ENCODE measurements around the gene CYP1B1. TPM values are rescaled to one million over a fixed set of nuclear protein-coding genes. Genes with fewer than 3 reads are reported as not detected.

Gene CYP1B1
- total RNA-seq, 1 donor from 2014 or later, result 0.39 TPM

GRCh38 chr2:38056216-38056615 lies 19.7 kb downstream of the CYP1B1 start:
- no peak overlapping the region for H3K27ac ChIP-seq
- TF ChIP-seq EZH2phosphoT487 (IDR thresholded peaks at IDR 0.05) (no peak), CTCF (IDR thresholded peaks at IDR 0.05) (no peak), EZH2 (IDR thresholded peaks at IDR 0.05) (no peak)
- no peak for DNase-seq (ENCODE audit: low spot score)
- no peak overlapping the region for H3K4me3 ChIP-seq
- no peaks in the 10 kb centered on the region for H3K27me3 ChIP-seq
- no peaks in the 10 kb centered on the region for H3F3A ChIP-seq (ENCODE audit: low read depth)
- no peaks in the 10 kb centered on the region for H3K36me3 Mint-ChIP-seq
- no peaks in the 10 kb centered on the region for H3K79me2 ChIP-seq (ENCODE audit: low read depth)
- no peaks in the 10 kb centered on the region for H3K9me3 ChIP-seq (ENCODE audit: low read depth)
- H3K27me3 Mint-ChIP-seq (ENCODE audit: insufficient read depth, low read depth), result peaks cover 2% of the 10 kb centered on the region
- H3K4me2 ChIP-seq, result no peak overlapping the region
- no peak overlapping the region for H2AFZ ChIP-seq (replicated peaks)
- no peaks in the 10 kb centered on the region for H3K9me3 Mint-ChIP-seq
- no peaks in the 10 kb centered on the region for H3K36me3 ChIP-seq
- no peak overlapping the region for H3K9ac ChIP-seq
- H3K27ac Mint-ChIP-seq, result no peak overlapping the region
- H3K4me3 Mint-ChIP-seq, result no peak overlapping the region
- peaks cover 4% of the 10 kb centered on the region for H3K4me1 ChIP-seq
- no peaks in the 10 kb centered on the region for H4K20me1 ChIP-seq (ENCODE audit: low read depth)
- H3K4me1 Mint-ChIP-seq, result peaks cover 7% of the 10 kb centered on the region

- no peaks in the 10 kb centered on the region for H3K27me3 Mint-ChIP-seq (ENCODE audit: insufficient read depth, low read depth)
- no peaks in the 10 kb centered on the region for H3K36me3 Mint-ChIP-seq
- DNase-seq (ENCODE audit: low spot score), result no peak
- H3K27me3 ChIP-seq, result no peaks in the 10 kb centered on the region
- no peaks in the 10 kb centered on the region for H3F3A ChIP-seq (ENCODE audit: low read depth)
- H3K4me1 ChIP-seq, result no peaks in the 10 kb centered on the region
- no peaks in the 10 kb centered on the region for H3K79me2 ChIP-seq (ENCODE audit: low read depth)
- H3K4me3 Mint-ChIP-seq, result no peak overlapping the region
- no peak overlapping the region for H3K27ac Mint-ChIP-seq
- H4K20me1 ChIP-seq (ENCODE audit: low read depth), result no peaks in the 10 kb centered on the region
- TF ChIP-seq CTCF (IDR thresholded peaks at IDR 0.05) (no peak), EZH2 (IDR thresholded peaks at IDR 0.05) (no peak), EZH2phosphoT487 (IDR thresholded peaks at IDR 0.05) (no peak)
- no peaks in the 10 kb centered on the region for H3K4me1 Mint-ChIP-seq
- H3K9me3 Mint-ChIP-seq, result peaks cover 2% of the 10 kb centered on the region
- no peak overlapping the region for H2AFZ ChIP-seq (replicated peaks)
- H3K36me3 ChIP-seq, result no peaks in the 10 kb centered on the region
- no peak overlapping the region for H3K4me2 ChIP-seq
- no peak overlapping the region for H3K27ac ChIP-seq
- H3K4me3 ChIP-seq, result no peak overlapping the region
- no peak overlapping the region for H3K9ac ChIP-seq
- H3K9me3 ChIP-seq (ENCODE audit: low read depth), result no peaks in the 10 kb centered on the region
These were observed 30.1 kb downstream of the CYP1B1 start for GRCh38 chr2:38045811-38046210.

GRCh38 chr2:38039121-38039910 lies 36.6 kb downstream of the CYP1B1 start:
- no peak for TF ChIP-seq CTCF (IDR thresholded peaks at IDR 0.05)
- no peak for TF ChIP-seq EZH2 (IDR thresholded peaks at IDR 0.05)
- TF ChIP-seq EZH2phosphoT487 (IDR thresholded peaks at IDR 0.05), result no peak
- Histone ChIP-seq H3K27ac (no peak overlapping the region), H2AFZ (replicated peaks) (no peak overlapping the region), H3K36me3 (no peaks in the 10 kb centered on the region), H3K4me1 (no peaks in the 10 kb centered on the region), H3F3A (ENCODE audit: low read depth) (peaks cover 14% of the 10 kb centered on the region), H4K20me1 (ENCODE audit: low read depth) (no peaks in the 10 kb centered on the region), H3K9ac (no peak overlapping the region), H3K79me2 (ENCODE audit: low read depth) (no peaks in the 10 kb centered on the region), H3K9me3 (ENCODE audit: low read depth) (no peaks in the 10 kb centered on the region), H3K4me2 (no peak overlapping the region), H3K4me3 (no peak overlapping the region), H3K27me3 (peaks cover 6% of the 10 kb centered on the region)
- Mint-ChIP-seq H3K9me3 (peaks cover 2% of the 10 kb centered on the region), H3K4me3 (no peak overlapping the region), H3K27me3 (ENCODE audit: insufficient read depth, low read depth) (no peaks in the 10 kb centered on the region), H3K36me3 (no peaks in the 10 kb centered on the region), H3K4me1 (peaks cover 16% of the 10 kb centered on the region), H3K27ac (no peak overlapping the region)
- no peak for DNase-seq (ENCODE audit: low spot score)

Data from neural progenitor cell (in vitro differentiated cells).